Esophagus (tissue), 2 donors: Measurements from ENCODE around the gene EEFSEC. TPM values are rescaled to one million over a fixed set of nuclear protein-coding genes. Genes with fewer than 3 reads are reported as not detected.

ENCODE experiments used
- H3K27ac ChIP-seq, 2 donors: one replicate each; pipeline ENCODE4 v1.5.1; 2013; ENCODE audit warnings: low read depth in 2 of 2, mild to moderate bottlenecking in 2 of 2, inconsistent platforms in 1 of 2, low read length in 1 of 2, moderate library complexity in 1 of 2
- H3K27me3 ChIP-seq, 2 donors: one replicate each; pipeline ENCODE4 v1.6.1; 2013; ENCODE audit warnings: low read length in 2 of 2, control low read depth in 1 of 2, mild to moderate bottlenecking in 1 of 2; ENCODE audit not compliant: insufficient read depth in 2 of 2, control insufficient read depth in 1 of 2
- H3K36me3 ChIP-seq, 2 donors: one replicate each; pipeline ENCODE4 v1.6.1; 2013; ENCODE audit warnings: low read length in 1 of 2; ENCODE audit not compliant: control insufficient read depth in 2 of 2, insufficient read depth in 2 of 2
- H3K4me1 ChIP-seq, 2 donors: one replicate each; pipeline ENCODE4 v1.6.1; 2013; ENCODE audit warnings: low read length in 1 of 2; ENCODE audit not compliant: control insufficient read depth in 2 of 2, insufficient read depth in 2 of 2
- H3K4me3 ChIP-seq, 2 donors: one replicate each; pipeline ENCODE4 v1.5.1; 2013; ENCODE audit warnings: low read length in 2 of 2, mild to moderate bottlenecking in 2 of 2, low read depth in 1 of 2, moderate library complexity in 1 of 2
- H3K9me3 ChIP-seq, 2 donors: one replicate each; pipeline ENCODE4 v1.6.1; 2013; ENCODE audit warnings: mild to moderate bottlenecking in 2 of 2, low read depth in 1 of 2, low read length in 1 of 2, moderate library complexity in 1 of 2; ENCODE audit not compliant: control insufficient read depth in 2 of 2, insufficient read depth in 1 of 2
- WGBS, 2 donors: extraction: QIAGEN DNeasy Blood & Tissue Kit; methylation state at CpG; one replicate each; pipeline ENCODE4 v1.1.7; 2013; 5-methylcytosine and 5-hydroxymethylcytosine counted together
- polyA plus RNA-seq, 2 donors: library from polyadenylated mRNA; stranded (reverse); fragments of 200-250 nt; gene quantifications; one replicate each; pipeline ENCODE4 v1.2.3, GENCODE V29; 2013
- donor health status: healthy with polysubstance abuse.
- donor health status: Bipolar disorder and iron deficiency.

EEFSEC gene
- polyA plus RNA-seq, 2 donors, result 6.1 to 10.0 TPM

- Histone ChIP-seq H3K4me3 (no peak overlapping the region), H3K27ac (no peak overlapping the region), H3K9me3 (no peaks in the 10 kb centered on the region), H3K27me3 (no peaks in the 10 kb centered on the region), H3K36me3 (peaks cover 0 to 2% of the 10 kb centered on the region in 2 donors), H3K4me1 (peaks cover 4% of the 10 kb centered on the region in 2 donors)
- WGBS, 2 donors, result 87 to 88% methylated on average over 3 of the region's 3 CpGs
Measured at GRCh38 chr3:128334766-128335165, 181.5 kb downstream of the EEFSEC start.

- no peak overlapping the region for H3K4me3 ChIP-seq
- H3K4me1 ChIP-seq, result peaks cover 4% of the 10 kb centered on the region in 2 donors
- no peak overlapping the region for H3K27ac ChIP-seq
- peaks cover 0 to 2% of the 10 kb centered on the region in 2 donors for H3K36me3 ChIP-seq
- no peaks in the 10 kb centered on the region for H3K27me3 ChIP-seq
- 51 to 53% methylated on average over 5 of the region's 5 CpGs for WGBS, 2 donors
- no peaks in the 10 kb centered on the region for H3K9me3 ChIP-seq
Measured at GRCh38 chr3:128335621-128336296, 182.5 kb downstream of the EEFSEC start.

GRCh38 chr3:128336337-128337156 lies 183.3 kb downstream of the EEFSEC start:
- no peak overlapping the region for H3K27ac ChIP-seq
- H3K9me3 ChIP-seq, result no peaks in the 10 kb centered on the region
- no peak overlapping the region for H3K4me3 ChIP-seq
- no peaks in the 10 kb centered on the region for H3K27me3 ChIP-seq
- peaks cover 2 to 8% of the 10 kb centered on the region in 2 donors for H3K36me3 ChIP-seq
- 84 to 88% methylated on average over 14 of the region's 14 CpGs for WGBS, 2 donors
- H3K4me1 ChIP-seq, result peaks cover 4% of the 10 kb centered on the region in 2 donors

GRCh38 chr3:128337305-128337704 lies 184.0 kb downstream of the EEFSEC start:
- Histone ChIP-seq H3K27me3 (no peaks in the 10 kb centered on the region), H3K36me3 (peaks cover 5 to 11% of the 10 kb centered on the region in 2 donors), H3K4me1 (peaks cover 4% of the 10 kb centered on the region in 2 donors), H3K27ac (no peak overlapping the region), H3K4me3 (no peak overlapping the region), H3K9me3 (no peaks in the 10 kb centered on the region)
- WGBS, 2 donors, result 54 to 56% methylated on average over 10 of the region's 10 CpGs

GRCh38 chr3:128338536-128339330 lies 185.5 kb downstream of the EEFSEC start:
- Histone ChIP-seq H3K36me3 (peaks cover 5 to 19% of the 10 kb centered on the region in 2 donors), H3K27ac (no peak overlapping the region), H3K27me3 (no peaks in the 10 kb centered on the region), H3K9me3 (no peaks in the 10 kb centered on the region), H3K4me3 (no peak overlapping the region), H3K4me1 (peaks cover 4% of the 10 kb centered on the region in 2 donors)
- 91 to 92% methylated on average over 12 of the region's 12 CpGs for WGBS, 2 donors

GRCh38 chr3:128339491-128340012 lies 186.3 kb downstream of the EEFSEC start:
- Histone ChIP-seq H3K9me3 (no peaks in the 10 kb centered on the region), H3K27me3 (no peaks in the 10 kb centered on the region), H3K4me1 (peaks cover 4% of the 10 kb centered on the region in 2 donors), H3K4me3 (no peak overlapping the region), H3K27ac (no peak overlapping the region), H3K36me3 (peaks cover 5 to 19% of the 10 kb centered on the region in 2 donors)
- WGBS, 2 donors, result 85 to 94% methylated on average over 7 of the region's 7 CpGs

- peaks cover 0 to 4% of the 10 kb centered on the region in 2 donors for H3K4me1 ChIP-seq
- H3K36me3 ChIP-seq, result peaks cover 5 to 19% of the 10 kb centered on the region in 2 donors
- 71 to 85% methylated on average over 2 of the region's 2 CpGs for WGBS, 2 donors
- no peak overlapping the region for H3K27ac ChIP-seq
- no peaks in the 10 kb centered on the region for H3K27me3 ChIP-seq
- no peaks in the 10 kb centered on the region for H3K9me3 ChIP-seq
- H3K4me3 ChIP-seq, result no peak overlapping the region
Measured at GRCh38 chr3:128340198-128340903, 187.1 kb downstream of the EEFSEC start.

GRCh38 chr3:128340904-128341555 lies 187.7 kb downstream of the EEFSEC start:
- no peaks in the 10 kb centered on the region for H3K27me3 ChIP-seq
- peaks cover 0 to 2% of the 10 kb centered on the region in 2 donors for H3K4me1 ChIP-seq
- peaks cover 5 to 19% of the 10 kb centered on the region in 2 donors for H3K36me3 ChIP-seq
- WGBS, 2 donors, result 96 to 97% methylated on average over 11 to 13 of the region's 13 CpGs
- no peaks in the 10 kb centered on the region for H3K9me3 ChIP-seq
- no peak overlapping the region for H3K27ac ChIP-seq
- no peak overlapping the region for H3K4me3 ChIP-seq
